NCI-H526 treated with DMSO at 0.1 percent for 48 hours (cell line): ENCODE measurements around the gene PEAK3.

Experiments
- DNase-seq: peaks from one replicate; lab custom pipeline; 2025; lab: John Stamatoyannopoulos, UW

Gene PEAK3, protein sequence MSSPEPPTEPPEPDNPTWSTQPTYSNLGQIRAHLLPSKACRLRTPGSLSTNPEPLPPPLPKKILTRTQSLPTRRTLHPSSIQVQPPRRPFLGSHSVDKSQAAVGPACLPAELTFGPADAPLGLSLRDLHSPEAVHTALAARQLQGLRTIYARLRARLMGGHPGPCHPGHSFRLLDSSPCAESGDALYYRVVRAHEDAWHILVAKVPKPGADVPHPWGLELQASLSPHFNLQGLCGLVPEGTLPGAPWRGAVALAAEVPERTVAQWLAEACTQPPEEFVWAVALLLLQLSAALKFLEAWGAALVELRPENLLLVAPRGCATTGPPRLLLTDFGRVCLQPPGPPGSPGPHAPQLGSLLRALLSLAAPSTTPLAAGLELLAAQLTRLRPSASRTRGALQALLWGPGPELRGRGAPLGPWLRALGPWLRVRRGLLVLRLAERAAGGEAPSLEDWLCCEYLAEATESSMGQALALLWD

DNA sequence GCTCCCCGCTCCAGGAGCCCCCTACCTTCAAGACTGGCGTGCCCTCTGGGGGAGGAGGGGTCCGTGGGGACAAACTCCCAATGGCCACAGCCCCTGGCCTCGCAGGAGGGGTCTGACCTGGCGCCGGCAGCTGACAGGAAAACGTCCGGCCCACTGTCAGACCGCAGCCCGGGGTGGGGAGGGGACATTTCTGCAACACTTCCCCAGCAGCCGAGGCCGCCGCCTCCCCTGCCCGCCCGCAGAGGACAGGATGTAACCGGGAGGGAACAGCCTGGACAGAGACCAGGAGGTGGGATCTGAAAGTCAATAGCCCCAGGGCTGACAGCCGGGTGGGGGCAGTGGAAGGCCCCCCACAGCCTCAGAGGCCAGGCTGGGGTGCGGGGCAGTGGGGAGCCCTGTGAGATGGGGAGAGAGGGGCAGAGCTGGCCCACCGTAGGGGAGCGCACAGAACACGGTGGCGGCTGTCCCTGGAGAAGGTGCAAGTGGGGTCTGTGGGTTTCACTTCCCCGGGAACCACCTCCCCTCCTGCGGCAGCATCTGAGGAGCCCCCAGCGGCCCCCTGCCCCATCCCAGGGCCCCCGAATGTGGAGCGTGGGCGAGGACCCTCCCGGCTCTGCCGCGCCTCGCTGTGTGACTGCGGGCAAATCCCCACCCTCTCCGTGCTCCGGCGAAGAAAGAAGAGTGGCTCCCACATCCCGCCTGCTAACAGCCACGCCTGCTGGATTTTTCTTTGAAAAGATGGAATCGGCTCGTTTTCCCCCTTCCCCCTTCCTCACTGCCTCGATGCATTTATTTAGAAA, at the start of gene PEAK3:
PEAK3 (minus strand) TSS at position 114 of the 800 bp plus-strand sequence. CDS start 1,244 bp downstream, outside the sequence.
- DNase-seq = no peak

DNA sequence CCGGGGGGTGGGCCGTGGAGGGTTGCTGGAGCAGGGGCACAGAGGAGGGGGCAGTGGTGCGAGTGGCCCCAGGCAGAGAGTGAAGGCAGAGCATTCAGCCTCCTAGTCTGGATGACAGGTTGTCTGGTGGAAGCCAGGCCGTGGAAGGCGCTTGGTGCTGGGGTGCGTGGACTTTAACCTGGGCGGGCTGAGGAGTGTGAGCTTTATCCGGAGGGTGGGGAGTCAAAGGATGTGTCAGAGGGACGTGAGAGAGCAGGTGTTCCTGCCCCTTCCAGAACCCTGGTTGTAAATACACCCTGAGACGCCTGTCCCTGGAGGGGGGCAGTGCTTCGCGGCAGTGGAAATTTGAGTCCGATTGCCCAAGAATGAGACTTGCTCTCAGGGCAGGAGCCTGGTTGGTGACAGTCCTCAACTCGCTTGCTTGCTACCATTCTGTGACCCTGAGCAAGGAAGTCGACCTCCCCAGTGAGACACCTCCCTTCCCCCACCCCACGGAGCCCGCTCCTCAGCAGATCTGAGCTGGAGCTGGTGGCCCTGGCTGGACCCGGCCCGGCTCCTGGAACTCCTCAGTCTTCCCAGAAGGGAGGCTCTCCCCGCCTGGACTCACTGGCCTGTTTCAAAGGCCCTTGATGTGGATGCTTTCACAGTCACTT, 48.8 kb upstream of the PEAK3 start:
- DNase-seq = no peak

DNA sequence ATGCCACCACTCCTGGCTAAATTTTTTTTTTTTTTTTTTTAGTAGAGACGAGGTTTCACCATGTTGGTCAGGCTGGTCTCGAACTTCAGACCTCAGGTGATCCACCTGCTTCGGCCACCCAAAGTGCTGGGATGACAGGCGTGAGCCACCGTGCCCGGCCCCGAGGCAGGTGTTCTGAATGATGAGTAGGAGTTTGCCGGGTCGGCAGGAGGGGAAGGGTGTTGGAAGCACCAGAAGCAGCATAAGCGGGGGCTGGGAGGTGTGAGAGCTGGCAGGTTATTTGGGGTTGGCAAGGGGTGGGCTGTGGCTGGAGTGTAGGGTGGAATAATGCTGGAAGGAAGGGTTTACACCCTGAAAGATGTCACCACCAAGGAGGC, 48.3 kb upstream of the PEAK3 start:
- DNase-seq = no peak

DNA sequence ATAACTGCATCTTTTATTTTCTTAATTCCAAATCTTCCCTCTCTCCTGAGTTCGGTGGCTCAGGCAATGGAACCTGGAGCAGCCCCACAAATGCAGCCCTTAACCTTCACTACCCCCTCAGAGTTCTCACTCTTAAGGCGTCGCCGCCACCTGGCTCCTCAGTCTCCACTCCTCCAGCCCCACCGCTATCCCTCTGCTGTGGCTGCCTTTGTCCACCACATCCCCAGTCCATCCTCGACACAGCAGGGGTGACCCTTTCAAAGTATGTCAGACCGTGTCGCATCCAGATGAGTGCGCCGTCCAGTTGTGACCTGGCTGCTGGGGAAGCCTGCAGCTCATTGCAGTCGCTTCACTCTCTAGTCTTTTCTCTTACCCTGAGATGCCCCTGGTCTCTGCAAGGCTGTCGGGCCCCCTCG, 47.5 kb upstream of the PEAK3 start:
- no peak for DNase-seq

DNA sequence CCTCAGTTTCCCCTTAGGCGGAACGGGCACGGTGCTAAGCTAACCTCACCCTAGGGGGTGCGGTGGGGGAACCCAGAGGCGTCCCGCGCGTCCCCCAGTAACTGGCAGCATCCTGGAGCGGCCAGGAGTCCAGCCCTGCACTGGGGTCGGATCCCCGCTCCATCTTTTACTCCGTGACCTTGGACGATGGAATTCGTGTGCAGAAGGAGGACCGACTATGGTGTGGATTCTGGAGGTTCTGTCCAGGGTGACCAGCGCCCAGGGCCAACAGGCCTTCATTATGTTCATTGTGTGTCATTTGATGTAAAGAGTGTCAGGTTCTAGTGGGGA, 47.1 kb upstream of the PEAK3 start:
- no peak for DNase-seq

DNA sequence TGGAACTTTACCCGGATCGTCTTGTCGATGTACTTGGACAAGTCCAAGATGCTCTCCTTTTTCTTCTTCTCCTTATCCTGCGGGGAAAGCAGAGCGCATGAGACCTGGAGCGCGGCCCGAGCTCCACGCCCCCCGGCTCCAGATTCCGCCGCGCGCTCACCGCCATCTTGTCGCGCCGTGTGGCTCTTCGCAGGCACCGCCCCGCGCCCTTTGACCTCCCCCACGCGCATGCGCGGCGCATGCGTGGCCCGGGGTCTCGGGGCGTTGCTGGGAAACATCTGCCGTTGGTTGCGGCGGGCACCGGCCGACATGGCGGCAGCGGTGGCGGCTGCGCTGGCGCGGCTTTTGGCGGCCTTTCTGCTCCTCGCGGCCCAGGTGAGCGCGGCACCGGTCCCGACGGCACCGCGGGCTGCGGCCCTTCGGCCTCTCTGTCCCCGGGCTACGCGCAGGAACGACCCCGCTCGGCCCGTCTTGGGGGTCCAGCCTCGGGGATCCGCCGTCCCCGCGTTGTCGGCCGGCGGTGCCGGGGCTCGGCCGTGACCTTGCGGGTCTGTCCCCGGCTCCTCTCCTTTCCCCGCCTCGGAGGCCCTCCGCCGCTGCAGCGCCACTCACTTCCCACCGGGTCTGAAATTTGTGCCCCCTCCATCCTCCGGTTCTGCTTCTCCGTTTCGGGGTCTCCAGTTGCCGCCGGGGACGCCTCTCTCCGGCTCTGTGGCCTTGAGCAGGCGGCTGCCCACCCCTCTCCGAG, 46.6 kb upstream of the PEAK3 start, which contains the start of the genes LSM7 and SPPL2B:
LSM7 (minus strand) TSS at position 186 of the 748 bp plus-strand sequence; CDS start at position 166, 20 bp downstream.
SPPL2B (plus strand) TSS at position 284 of the 748 bp plus-strand sequence; CDS start at position 310, 26 bp downstream.
- DNase-seq = peak; percentile 56

DNA sequence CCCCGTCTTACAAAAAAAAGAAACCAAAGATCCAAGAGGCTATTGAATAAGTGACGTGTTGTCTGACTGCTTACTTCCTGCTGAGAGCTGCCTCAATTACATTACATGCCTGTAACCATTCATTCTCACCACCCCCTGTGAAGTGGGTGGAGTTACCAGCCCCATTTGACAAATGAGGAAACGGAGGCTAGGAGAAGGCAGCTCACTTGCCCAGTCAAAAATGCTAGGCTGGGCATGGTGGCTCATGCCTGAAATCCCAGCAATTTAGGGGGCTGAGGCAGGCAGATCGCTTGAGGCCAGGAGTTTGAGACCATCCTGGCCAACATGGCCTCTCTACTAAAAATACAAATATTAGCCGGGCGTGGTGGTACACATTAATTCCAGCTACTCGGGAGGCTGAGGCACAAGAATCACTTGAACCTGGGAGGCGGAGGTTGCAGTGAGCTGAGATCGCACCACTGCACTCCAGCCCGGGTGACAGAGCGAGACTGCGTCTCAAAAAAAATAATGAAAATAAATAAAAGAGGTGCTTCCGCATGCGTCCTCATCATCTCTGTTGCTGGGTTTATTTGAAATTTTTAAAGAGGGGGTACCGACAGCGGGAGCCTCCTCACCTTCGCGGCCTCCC, 45.9 kb upstream of the PEAK3 start:
- no peak for DNase-seq

DNA sequence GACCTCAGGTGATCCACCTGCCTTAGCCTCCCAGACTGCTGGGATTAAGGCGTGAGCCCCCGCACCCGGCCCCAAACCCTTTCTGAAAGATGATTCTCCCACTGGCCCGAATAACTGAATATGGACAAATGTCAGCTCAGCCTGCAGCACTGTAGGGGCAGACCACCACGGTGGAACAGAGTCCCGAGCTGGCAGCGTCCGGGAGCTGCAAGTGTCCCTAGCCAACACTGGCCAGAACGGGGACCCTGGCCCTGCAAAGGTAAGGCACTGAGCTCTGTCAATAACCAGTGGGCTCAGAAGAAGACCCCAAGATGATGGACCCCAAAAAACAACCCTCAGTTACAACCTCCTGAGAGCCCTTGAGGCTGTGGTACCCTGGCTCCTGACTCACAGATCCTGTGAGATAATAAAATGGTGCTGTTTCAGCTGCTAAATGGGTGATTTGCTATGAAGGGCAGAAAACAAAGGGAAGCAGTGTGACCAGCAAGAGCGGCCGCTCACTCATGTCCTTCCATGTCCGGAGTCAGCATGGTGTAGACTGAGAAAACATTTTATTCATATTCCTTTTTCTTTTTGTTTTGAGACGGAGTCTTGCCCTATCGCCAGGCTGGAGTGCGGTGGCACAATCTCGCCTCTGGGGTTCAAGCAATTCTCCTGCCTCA, 44.9 kb upstream of the PEAK3 start:
- DNase-seq = no peak

DNA sequence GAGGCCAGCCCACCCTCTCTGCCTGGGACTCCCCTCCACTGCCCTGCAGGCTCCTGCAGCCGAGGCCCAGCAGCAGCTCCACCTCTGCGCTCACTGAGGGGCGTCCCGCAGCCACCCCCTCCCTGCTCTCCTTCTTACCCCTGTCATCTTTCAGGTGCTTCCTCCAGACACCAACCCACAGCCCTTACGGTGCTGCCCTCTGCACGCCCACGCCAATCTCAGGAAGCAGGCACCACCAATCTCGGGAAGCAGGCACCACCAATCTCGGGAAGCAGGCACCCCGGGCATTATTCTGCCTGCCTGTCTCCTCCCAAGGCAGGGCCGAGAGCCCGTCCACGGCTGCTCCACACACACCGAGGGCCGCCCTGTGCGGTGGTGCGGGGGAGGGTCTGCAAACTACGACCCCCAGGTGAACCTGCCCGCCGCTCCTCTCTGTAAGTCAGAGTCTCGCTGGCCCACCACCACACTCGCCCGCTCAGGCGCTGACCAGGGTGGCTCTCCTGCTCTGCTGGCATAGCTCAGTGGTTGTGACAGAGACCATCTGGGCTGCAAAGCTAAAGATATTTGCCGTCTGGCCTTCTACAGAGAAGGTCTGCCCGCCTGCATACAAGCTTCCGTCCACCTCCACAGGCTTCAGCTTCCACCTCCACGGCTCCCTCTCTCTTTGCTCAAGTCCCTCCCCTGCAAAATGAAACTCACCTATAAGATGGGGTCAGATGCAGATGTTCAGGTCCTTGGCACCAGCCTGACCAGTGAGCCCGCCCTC, 43.5 kb upstream of the PEAK3 start:
- no peak for DNase-seq

DNA sequence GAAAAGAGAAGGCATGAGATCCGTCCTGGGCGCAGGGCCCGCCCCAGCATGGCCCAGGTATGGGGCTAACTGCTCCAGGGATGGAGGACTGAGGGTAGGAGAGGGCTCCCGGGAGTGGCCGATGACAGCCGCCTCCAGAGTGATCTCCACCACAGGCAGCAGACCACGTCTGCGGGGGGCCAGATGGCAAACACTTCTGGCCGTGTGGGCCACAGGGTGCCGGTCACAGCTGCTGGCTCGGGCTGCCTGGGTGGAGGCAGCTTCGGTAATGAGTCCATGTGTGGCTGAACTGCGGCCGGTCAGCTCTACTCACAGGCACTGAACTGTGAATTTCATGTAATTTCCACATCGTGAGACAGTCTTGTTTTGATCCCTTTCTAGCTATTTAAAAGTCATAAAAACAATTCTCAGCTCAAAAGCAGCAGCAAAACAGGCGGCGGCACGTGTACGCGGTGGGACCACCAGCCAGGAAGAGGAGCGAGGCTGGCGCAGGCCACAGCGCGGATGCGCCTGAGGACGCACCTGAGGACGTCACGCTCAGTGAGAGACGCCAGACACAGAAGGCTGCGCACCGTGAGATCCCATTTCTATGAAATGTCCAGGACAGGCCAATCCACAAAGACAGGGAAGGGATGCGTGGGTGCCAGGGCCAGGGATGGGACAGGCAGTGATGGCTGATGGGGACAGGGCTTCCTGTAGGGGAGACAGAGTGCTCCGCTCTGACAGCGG, 42.4 kb upstream of the PEAK3 start:
- DNase-seq = no peak

DNA sequence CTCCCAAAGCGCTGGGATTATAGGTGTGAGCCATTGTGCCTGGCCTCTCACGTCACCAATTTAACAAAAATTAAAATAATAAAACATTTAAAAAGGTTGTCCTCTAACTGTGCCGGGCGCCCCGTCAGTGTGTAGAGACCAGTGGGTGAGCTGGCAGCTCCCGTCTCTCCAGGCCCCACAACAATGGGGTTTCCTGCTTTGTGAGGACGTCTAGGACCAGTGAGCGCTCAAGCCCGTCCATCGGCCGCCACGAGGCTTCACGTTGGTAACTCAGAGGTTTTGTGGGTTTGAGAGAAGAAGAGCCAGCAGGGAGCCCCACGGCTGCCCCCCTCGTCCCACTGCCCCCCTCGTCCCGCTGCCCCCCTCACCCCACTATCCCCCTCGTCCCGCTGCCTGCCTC, 41.7 kb upstream of the PEAK3 start:
- DNase-seq = no peak

DNA sequence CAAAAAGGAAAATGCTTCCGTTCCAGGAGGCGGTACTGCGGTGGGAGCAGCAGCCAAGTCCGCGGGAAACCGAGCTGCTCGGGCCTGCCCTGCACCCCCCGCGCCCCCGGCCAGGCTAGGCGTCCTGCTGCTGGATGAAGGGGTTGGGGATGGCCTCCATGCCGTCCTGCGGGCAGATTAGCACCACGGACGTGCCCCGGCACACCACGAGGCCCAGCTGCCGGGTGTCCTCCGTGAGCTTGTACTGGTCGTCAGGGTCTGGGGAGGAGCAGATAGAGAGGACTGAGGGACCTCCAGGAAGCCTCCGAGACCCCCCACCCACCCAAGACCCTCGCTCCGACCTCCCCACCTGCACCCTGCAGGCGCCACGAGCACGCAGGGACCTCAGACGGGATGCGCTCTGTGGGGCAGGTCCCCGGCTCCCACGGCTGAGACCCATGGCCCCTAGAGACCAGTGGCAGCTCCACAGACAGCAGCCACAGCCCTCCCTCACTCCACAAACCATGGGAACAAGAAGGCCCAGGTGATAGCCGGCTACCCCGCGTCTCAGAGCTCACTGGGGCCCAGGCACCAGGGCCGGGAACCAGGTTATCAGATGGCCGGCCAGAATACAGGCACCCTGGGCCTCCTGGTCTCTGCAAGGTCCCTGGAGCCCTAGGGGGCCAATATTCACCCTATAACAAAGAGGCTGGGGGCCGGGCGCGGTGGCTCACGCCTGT, 39.7 kb upstream of the PEAK3 start:
- no peak for DNase-seq

DNA sequence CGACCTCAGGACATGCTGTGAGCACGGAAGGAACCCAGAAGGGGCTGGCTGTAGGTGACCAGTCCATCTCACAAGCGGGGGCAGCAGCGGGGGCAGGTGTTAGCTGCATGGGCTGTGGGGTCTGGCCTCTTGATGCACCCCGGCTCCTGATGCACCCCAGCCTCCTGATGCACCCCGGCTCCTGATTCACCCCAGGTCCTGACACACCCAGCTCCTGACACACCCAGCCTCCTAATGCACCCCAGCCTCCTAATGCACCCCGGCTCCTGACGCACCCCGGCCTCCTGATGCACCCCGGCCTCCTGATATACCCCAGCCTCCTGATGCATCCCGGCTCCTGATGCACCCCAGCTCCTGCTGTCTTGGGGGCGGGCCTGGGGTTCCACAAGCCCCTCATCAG, 39.0 kb upstream of the PEAK3 start:
- no peak for DNase-seq

DNA sequence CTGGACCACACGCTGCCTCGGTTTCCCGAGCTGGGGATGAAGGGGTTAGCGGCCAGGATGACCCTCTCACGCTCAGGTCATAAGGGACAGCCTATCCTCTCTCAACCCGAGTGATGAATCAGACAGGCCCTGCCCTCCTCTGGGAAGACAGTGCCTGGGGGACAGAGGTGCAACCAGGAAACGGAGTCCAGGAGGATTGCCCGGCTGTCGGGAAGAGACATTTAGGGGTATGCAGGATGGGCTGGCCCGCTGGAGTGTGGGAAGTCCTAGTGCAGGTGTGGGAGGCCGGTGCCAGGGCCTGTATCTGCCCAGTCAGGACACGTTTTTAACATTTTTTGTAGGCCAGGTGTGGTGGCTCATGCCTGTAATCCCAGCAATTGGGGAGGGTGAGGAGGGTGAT, 38.1 kb upstream of the PEAK3 start:
- DNase-seq = no peak

DNA sequence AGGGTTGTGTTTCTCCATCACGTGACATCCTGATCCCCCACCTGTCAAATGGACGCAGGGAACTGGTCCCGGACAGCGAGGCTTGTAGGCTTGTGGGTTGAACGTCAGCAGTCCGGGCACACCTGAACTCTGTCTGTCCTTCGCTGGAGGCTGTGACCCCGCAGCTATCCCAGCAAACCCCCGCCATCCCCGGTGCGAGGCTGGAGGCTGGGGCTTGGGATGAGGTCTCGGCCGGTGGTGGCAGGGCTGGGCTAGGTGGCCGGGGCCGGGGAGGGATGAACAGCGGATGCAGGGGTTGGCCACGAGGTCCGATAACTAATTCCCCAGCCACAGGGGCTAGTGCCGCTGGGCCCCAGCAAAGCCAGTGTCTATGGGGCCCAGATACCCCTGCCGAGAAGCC, 37.6 kb upstream of the PEAK3 start:
- no peak for DNase-seq

DNA sequence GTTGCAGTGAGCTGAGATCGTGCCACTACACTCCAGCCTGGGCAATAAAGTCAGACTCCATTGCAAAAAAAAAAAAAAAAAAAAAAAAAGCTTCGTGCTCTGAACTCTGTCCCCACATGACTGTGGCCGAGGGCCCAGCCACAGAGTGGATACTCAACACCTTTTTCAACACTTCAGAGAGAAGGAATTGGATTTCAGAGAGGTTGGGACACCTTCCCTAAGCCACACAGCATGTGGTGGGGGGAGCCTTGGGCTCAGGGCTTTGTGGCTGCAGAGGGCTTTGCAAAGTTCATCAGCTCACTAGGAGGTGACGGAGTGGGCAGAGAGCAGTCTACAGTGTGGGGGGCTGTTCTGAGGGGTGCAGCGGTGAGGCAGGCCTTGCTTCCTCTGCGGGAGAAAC, 36.9 kb upstream of the PEAK3 start:
- DNase-seq = no peak

DNA sequence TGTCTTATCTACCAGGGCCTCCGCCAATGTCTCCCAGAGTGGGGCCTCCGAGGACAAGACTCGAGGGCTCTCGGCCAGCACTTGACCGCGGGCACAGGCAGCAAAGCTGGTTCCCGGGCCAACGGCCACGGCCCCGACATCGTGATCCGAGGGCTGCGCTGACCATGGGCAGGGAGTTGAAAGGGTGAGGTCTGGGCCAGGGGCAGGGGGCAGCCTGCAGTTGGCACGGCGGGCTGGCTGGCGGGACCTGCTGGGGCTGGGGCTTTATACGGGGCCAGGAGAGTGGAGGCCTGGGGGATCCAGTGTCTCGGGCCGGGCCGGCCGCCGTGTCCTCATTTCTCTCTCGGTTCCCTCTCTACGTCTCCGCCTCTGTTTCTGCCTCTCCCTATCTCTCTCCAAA, 35.8 kb upstream of the PEAK3 start:
- no peak for DNase-seq

DNA sequence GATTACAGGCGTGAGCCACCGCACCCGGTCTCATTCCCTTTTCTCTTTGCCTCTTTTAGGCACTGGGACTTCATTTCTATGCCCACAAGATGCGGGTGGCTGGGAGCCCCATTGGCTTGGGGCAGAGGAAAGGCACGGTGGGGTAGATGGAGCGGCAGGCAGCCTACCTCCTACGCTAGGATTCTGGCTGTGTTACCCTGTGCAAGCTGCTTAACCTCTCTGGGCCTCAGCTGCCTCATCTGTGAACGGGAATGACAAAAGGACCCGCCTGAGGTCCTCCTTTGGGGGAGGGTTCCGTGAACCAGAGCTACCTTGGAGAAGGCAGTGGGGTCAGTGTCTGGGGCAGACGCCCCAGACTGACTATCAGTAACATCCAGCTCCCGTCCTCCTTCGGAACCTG, 35.3 kb upstream of the PEAK3 start:
- DNase-seq = no peak
